Activated naive CD8-positive, alpha-beta T cell treated with anti-CD3 and anti-CD28 coated beads, Interleukin-2, amount 50 U/mL, for 24 hours (primary cell): ENCODE data around the gene OSBPL5.

Experiments used
- ATAC-seq: fragments of 150-1000 bp; cut with Tn5 transposase; one replicate; pipeline ENCODE4 v1.10.0; 2021
- DNase-seq: peaks from one replicate; pipeline ENCODE4 v3.0.0; 2021
- H3K27ac Mint-ChIP-seq: one replicate; pipeline ENCODE4 v1.8.0; 2021; ENCODE audit warnings: mild to moderate bottlenecking, mixed read lengths
- H3K27me3 Mint-ChIP-seq: one replicate; pipeline ENCODE4 v1.8.0; 2021; ENCODE audit warnings: mixed read lengths
- H3K36me3 Mint-ChIP-seq: one replicate; pipeline ENCODE4 v1.8.0; 2021; ENCODE audit warnings: low read depth, mixed read lengths
- H3K4me1 Mint-ChIP-seq: one replicate; pipeline ENCODE4 v1.8.0; 2021; ENCODE audit warnings: mixed read lengths
- H3K4me3 Mint-ChIP-seq: one replicate; pipeline ENCODE4 v1.8.0; 2021; ENCODE audit warnings: mild to moderate bottlenecking, moderate library complexity, mixed read lengths
- H3K9me3 Mint-ChIP-seq: one replicate; pipeline ENCODE4 v1.8.0; 2021; ENCODE audit warnings: mixed read lengths

OSBPL5 gene

GRCh38 chr11:3164552-3165151 lies 458 bp downstream of the OSBPL5 start:
- Mint-ChIP-seq H3K4me3 (peak overlapping the region; percentile 40), H3K4me1 (peaks cover 23% of the 10 kb centered on the region), H3K36me3 (no peaks in the 10 kb centered on the region), H3K27ac (no peak overlapping the region), H3K9me3 (no peaks in the 10 kb centered on the region), H3K27me3 (peaks cover 33% of the 10 kb centered on the region)
- ATAC-seq (no peak), DNase-seq (no peak)

GRCh38 chr11:3164138-3164551 lies 965 bp downstream of the OSBPL5 start:
- H3K9me3 Mint-ChIP-seq: no peaks in the 10 kb centered on the region
- H3K4me3 Mint-ChIP-seq: peak overlapping the region; percentile 75
- H3K27ac Mint-ChIP-seq: no peak overlapping the region
- no peak for DNase-seq
- H3K4me1 Mint-ChIP-seq: peaks cover 18% of the 10 kb centered on the region
- no peak for ATAC-seq
- no peaks in the 10 kb centered on the region for H3K36me3 Mint-ChIP-seq
- H3K27me3 Mint-ChIP-seq: peaks cover 35% of the 10 kb centered on the region

GRCh38 chr11:3163241-3163981 lies 1.7 kb downstream of the OSBPL5 start:
- Mint-ChIP-seq H3K36me3 (no peaks in the 10 kb centered on the region), H3K9me3 (no peaks in the 10 kb centered on the region), H3K27ac (no peak overlapping the region), H3K4me1 (peaks cover 15% of the 10 kb centered on the region), H3K4me3 (peak overlapping the region; percentile 75), H3K27me3 (peaks cover 31% of the 10 kb centered on the region)
- ATAC-seq (no peak), DNase-seq (no peak)

GRCh38 chr11:3162410-3163240 lies 2.5 kb downstream of the OSBPL5 start:
- DNase-seq: no peak
- no peak overlapping the region for H3K27ac Mint-ChIP-seq
- no peaks in the 10 kb centered on the region for H3K9me3 Mint-ChIP-seq
- H3K27me3 Mint-ChIP-seq: peaks cover 31% of the 10 kb centered on the region
- no peaks in the 10 kb centered on the region for H3K36me3 Mint-ChIP-seq
- no peak for ATAC-seq
- no peak overlapping the region for H3K4me3 Mint-ChIP-seq
- H3K4me1 Mint-ChIP-seq: peaks cover 15% of the 10 kb centered on the region

- peaks cover 31% of the 10 kb centered on the region for H3K27me3 Mint-ChIP-seq
- H3K36me3 Mint-ChIP-seq: no peaks in the 10 kb centered on the region
- no peak overlapping the region for H3K27ac Mint-ChIP-seq
- peaks cover 15% of the 10 kb centered on the region for H3K4me1 Mint-ChIP-seq
- no peak overlapping the region for H3K4me3 Mint-ChIP-seq
- ATAC-seq (no peak), DNase-seq (no peak)
- H3K9me3 Mint-ChIP-seq: no peaks in the 10 kb centered on the region
These were observed 3.2 kb downstream of the OSBPL5 start for GRCh38 chr11:3161720-3162409.

- H3K4me3 Mint-ChIP-seq: no peak overlapping the region
- peaks cover 15% of the 10 kb centered on the region for H3K4me1 Mint-ChIP-seq
- DNase-seq (no peak), ATAC-seq (no peak)
- H3K27me3 Mint-ChIP-seq: peaks cover 31% of the 10 kb centered on the region
- no peak overlapping the region for H3K27ac Mint-ChIP-seq
- no peaks in the 10 kb centered on the region for H3K36me3 Mint-ChIP-seq
- no peaks in the 10 kb centered on the region for H3K9me3 Mint-ChIP-seq
These were observed 3.8 kb downstream of the OSBPL5 start for GRCh38 chr11:3161309-3161708.

GRCh38 chr11:3160252-3161031 lies 4.7 kb downstream of the OSBPL5 start:
- Mint-ChIP-seq H3K36me3 (no peaks in the 10 kb centered on the region), H3K4me3 (no peak overlapping the region), H3K27me3 (peaks cover 26% of the 10 kb centered on the region), H3K4me1 (peaks cover 11% of the 10 kb centered on the region), H3K9me3 (no peaks in the 10 kb centered on the region), H3K27ac (no peak overlapping the region)
- peak; percentile 48 for ATAC-seq
- DNase-seq: peak; percentile 46

- peaks cover 11% of the 10 kb centered on the region for H3K4me1 Mint-ChIP-seq
- H3K27ac Mint-ChIP-seq: no peak overlapping the region
- H3K27me3 Mint-ChIP-seq: peaks cover 26% of the 10 kb centered on the region
- H3K36me3 Mint-ChIP-seq: no peaks in the 10 kb centered on the region
- H3K4me3 Mint-ChIP-seq: no peak overlapping the region
- DNase-seq: no peak
- no peaks in the 10 kb centered on the region for H3K9me3 Mint-ChIP-seq
- ATAC-seq: no peak
These were observed 5.6 kb downstream of the OSBPL5 start for GRCh38 chr11:3159296-3160190.

- Mint-ChIP-seq H3K9me3 (no peaks in the 10 kb centered on the region), H3K4me3 (no peak overlapping the region), H3K36me3 (no peaks in the 10 kb centered on the region), H3K4me1 (peaks cover 8% of the 10 kb centered on the region), H3K27me3 (peaks cover 23% of the 10 kb centered on the region), H3K27ac (no peak overlapping the region)
- DNase-seq: no peak
- ATAC-seq: no peak
These were observed 6.3 kb downstream of the OSBPL5 start for GRCh38 chr11:3158821-3159220.

- H3K4me1 Mint-ChIP-seq: peaks cover 5% of the 10 kb centered on the region
- no peaks in the 10 kb centered on the region for H3K9me3 Mint-ChIP-seq
- peaks cover 20% of the 10 kb centered on the region for H3K27me3 Mint-ChIP-seq
- H3K36me3 Mint-ChIP-seq: no peaks in the 10 kb centered on the region
- no peak overlapping the region for H3K4me3 Mint-ChIP-seq
- no peak for ATAC-seq
- no peak overlapping the region for H3K27ac Mint-ChIP-seq
- no peak for DNase-seq
These were observed 6.9 kb downstream of the OSBPL5 start for GRCh38 chr11:3158131-3158591.

- H3K9me3 Mint-ChIP-seq: no peaks in the 10 kb centered on the region
- DNase-seq: no peak
- no peak overlapping the region for H3K27ac Mint-ChIP-seq
- H3K4me3 Mint-ChIP-seq: no peak overlapping the region
- no peak for ATAC-seq
- no peaks in the 10 kb centered on the region for H3K36me3 Mint-ChIP-seq
- H3K27me3 Mint-ChIP-seq: peaks cover 14% of the 10 kb centered on the region
- peaks cover 5% of the 10 kb centered on the region for H3K4me1 Mint-ChIP-seq
These were observed 7.6 kb downstream of the OSBPL5 start for GRCh38 chr11:3157381-3158130.

GRCh38 chr11:3156661-3157311 lies 8.3 kb downstream of the OSBPL5 start:
- Mint-ChIP-seq H3K27me3 (peaks cover 12% of the 10 kb centered on the region), H3K4me1 (peaks cover 5% of the 10 kb centered on the region), H3K36me3 (no peaks in the 10 kb centered on the region), H3K4me3 (no peak overlapping the region), H3K9me3 (no peaks in the 10 kb centered on the region), H3K27ac (no peak overlapping the region)
- ATAC-seq (no peak), DNase-seq (no peak)
